Activated naive CD4-positive, alpha-beta T cell treated with anti-CD3 and anti-CD28 coated beads, Interleukin-2, amount 50 U/mL, for 72 hours (primary cell): ENCODE results near the gene TCF4. TPM values are rescaled to one million over a fixed set of nuclear protein-coding genes. Genes with fewer than 3 reads are reported as not detected.

Experiments
- ATAC-seq, 2 donors: fragments of 150-1000 bp; cut with Tn5 transposase; 2 replicates each; pipeline ENCODE4 v1.10.0; 2021; ENCODE audit warnings: mild to moderate bottlenecking in 2 of 2, moderate library complexity in 2 of 2
- DNase-seq, 2 donors: peaks; one replicate each; pipeline ENCODE4 v3.0.0; 2021 to 2022; ENCODE audit warnings: low spot score in 2 of 2
- H3K27ac Mint-ChIP-seq, 2 donors: one replicate each; pipeline ENCODE4 v1.8.0; 2022; ENCODE audit warnings: mild to moderate bottlenecking in 2 of 2, mixed read lengths in 2 of 2
- H3K36me3 Mint-ChIP-seq, 2 donors: one replicate each; pipeline ENCODE4 v1.8.0; 2022; ENCODE audit warnings: mixed read lengths in 2 of 2
- H3K9me3 Mint-ChIP-seq, 2 donors: one replicate each; pipeline ENCODE4 v1.8.0; 2022; ENCODE audit warnings: mixed read lengths in 2 of 2
- total RNA-seq, 2 donors: library from RNA; stranded (reverse); gene quantifications; one replicate each; pipeline ENCODE4 v1.2.3, GENCODE V29; 2022

The TCF4 gene
- total RNA-seq, 2 donors from 2014 or later, result 0.46 to 1.6 TPM

GRCh38 chr18:55219823-55220222, 368.2 kb downstream of the TCF4 start:
- H3K36me3 Mint-ChIP-seq, result no peaks in the 10 kb centered on the region
- H3K9me3 Mint-ChIP-seq, result peaks cover 3 to 5% of the 10 kb centered on the region in 2 donors
- DNase-seq (no peak), ATAC-seq (no peak)
- no peak overlapping the region for H3K27ac Mint-ChIP-seq

DNA sequence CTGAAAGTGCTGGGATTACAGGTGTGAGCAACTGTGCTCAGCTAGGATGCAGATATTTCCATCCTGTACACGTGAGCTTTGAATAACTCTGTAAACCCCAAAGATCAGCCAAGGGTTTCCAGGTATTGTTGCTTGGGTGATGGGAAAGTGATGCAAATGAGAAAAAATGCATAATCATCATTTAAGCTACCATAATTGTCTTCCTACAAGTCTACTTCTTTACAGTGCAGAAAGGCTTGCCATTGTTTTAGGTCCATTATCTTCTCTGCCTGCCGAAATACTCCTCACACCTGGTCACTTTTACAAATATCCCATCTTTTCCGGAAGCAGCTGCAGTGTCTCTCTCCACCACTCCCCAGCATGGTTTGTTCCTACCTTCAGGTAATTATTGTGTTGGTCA, 368.9 kb downstream of the TCF4 start:
- DNase-seq (no peak), ATAC-seq (no peak)
- Mint-ChIP-seq H3K27ac (no peak overlapping the region), H3K36me3 (no peaks in the 10 kb centered on the region), H3K9me3 (peaks cover 3 to 5% of the 10 kb centered on the region in 2 donors)

- ATAC-seq (no peak), DNase-seq (no peak)
- Mint-ChIP-seq H3K9me3 (peaks cover 3 to 5% of the 10 kb centered on the region in 2 donors), H3K27ac (no peak overlapping the region), H3K36me3 (no peaks in the 10 kb centered on the region)
These were observed 373.0 kb downstream of the TCF4 start for GRCh38 chr18:55214969-55215368.

GRCh38 chr18:55214534-55214933, 373.5 kb downstream of the TCF4 start:
- peaks cover 3 to 5% of the 10 kb centered on the region in 2 donors for H3K9me3 Mint-ChIP-seq

DNA sequence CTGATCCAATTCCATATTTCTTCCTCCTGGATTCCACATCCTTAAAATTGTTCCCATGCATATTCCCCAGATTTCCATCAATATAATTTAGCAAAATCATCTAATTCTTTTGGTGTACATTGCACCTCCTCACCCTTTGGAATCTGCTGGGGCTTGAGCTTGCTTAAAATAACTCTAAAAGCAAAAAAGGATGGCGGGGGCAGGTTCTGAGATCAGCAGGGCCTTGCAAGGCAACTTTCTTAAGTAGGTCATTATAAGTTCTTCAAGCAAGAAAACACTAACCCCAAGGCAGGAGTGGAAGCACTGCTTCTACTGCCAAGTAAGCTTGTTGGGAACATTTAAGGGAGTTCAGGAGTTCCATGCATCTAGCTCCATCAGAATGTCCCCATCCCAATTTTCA, 374.4 kb downstream of the TCF4 start:
- no peak for ATAC-seq
- Mint-ChIP-seq H3K27ac (no peak overlapping the region), H3K36me3 (no peaks in the 10 kb centered on the region), H3K9me3 (peaks cover 6 to 9% of the 10 kb centered on the region in 2 donors)
- DNase-seq, result no peak

More at GRCh38 chr18:55214534-55214933, 373.5 kb downstream of the TCF4 start:
- DNase-seq, result no peak
- Mint-ChIP-seq H3K27ac (no peak overlapping the region), H3K36me3 (no peaks in the 10 kb centered on the region)
- no peak for ATAC-seq

- ATAC-seq, result no peak
- peaks cover 12 to 15% of the 10 kb centered on the region in 2 donors for H3K9me3 Mint-ChIP-seq
- no peak for DNase-seq
- H3K27ac Mint-ChIP-seq, result no peak overlapping the region
- H3K36me3 Mint-ChIP-seq, result no peaks in the 10 kb centered on the region
These were observed 381.1 kb downstream of the TCF4 start for GRCh38 chr18:55206927-55207326.

- Mint-ChIP-seq H3K36me3 (no peaks in the 10 kb centered on the region), H3K27ac (no peak overlapping the region), H3K9me3 (peaks cover 3 to 5% of the 10 kb centered on the region in 2 donors)
- ATAC-seq, result no peak
- DNase-seq, result no peak
These were observed 385.6 kb downstream of the TCF4 start for GRCh38 chr18:55202232-55202917.

DNA sequence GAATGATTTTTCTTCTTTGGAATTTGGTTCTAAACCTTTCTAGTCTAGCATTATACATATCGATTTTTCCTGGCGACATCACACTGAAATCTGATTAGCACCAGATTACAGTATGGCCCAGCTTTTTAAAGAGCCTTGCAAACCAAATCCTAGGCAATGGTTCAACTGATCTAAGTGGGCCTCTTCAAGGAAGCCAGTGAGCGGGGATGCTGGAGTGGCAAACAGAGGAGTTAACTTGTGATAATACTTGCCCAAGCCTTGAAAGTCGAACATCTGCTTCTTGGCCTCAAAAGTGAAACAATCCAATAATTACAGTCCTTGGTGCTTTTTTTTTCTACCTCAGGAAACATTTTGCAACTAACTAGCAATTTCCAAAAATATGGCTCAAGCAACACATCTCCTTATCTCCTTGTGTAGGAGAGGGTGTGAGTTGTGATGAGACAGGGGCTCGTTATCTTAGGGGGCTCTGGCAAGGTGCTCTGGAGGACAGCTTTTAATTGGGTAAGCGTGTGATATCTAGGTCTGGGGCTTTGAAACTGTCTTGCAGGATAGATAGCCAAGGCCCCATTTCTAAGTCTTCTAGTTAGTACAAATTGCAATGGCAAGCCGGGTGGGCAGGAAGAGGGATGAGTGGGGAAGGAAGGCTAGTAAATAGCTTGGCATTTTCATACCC, 388.6 kb downstream of the TCF4 start:
- Mint-ChIP-seq H3K9me3 (peaks cover 0 to 3% of the 10 kb centered on the region in 2 donors), H3K27ac (no peak overlapping the region), H3K36me3 (no peaks in the 10 kb centered on the region)
- DNase-seq (no peak), ATAC-seq (no peak)

GRCh38 chr18:55195863-55196262, 392.1 kb downstream of the TCF4 start:
- Mint-ChIP-seq H3K36me3 (no peaks in the 10 kb centered on the region), H3K27ac (no peak overlapping the region), H3K9me3 (no peaks in the 10 kb centered on the region)
- no peak for ATAC-seq
- DNase-seq, result no peak

- DNase-seq (no peak), ATAC-seq (no peak)
- H3K9me3 Mint-ChIP-seq, result no peaks in the 10 kb centered on the region
- no peaks in the 10 kb centered on the region for H3K36me3 Mint-ChIP-seq
- no peak overlapping the region for H3K27ac Mint-ChIP-seq
These were observed 398.0 kb downstream of the TCF4 start for GRCh38 chr18:55189972-55190371.

DNA sequence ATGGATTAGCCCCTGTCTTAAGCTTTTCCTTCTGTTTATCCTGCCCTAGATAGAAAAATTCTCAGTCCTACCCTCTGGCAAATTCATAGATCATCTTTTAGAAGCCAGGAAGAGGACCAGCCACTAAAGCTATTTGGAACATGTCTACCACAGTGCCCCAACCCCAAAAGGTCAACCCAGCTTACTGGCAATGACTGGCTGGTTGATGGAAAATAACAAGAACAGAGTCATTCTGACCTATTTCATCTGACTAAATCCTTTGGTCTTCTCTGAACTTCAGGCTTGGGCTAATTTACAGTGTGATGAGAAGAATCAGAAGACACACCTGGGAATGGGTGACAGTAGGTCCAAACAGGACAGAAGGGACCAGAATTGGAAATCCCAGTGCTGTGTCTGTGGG, 401.4 kb downstream of the TCF4 start:
- DNase-seq (no peak), ATAC-seq (no peak)
- H3K9me3 Mint-ChIP-seq, result peaks cover 4 to 8% of the 10 kb centered on the region in 2 donors
- H3K36me3 Mint-ChIP-seq, result no peaks in the 10 kb centered on the region
- H3K27ac Mint-ChIP-seq, result no peak overlapping the region

GRCh38 chr18:55185391-55185790, 402.6 kb downstream of the TCF4 start:
- ATAC-seq (no peak), DNase-seq (no peak)
- Mint-ChIP-seq H3K36me3 (no peaks in the 10 kb centered on the region), H3K9me3 (peaks cover 4 to 8% of the 10 kb centered on the region in 2 donors), H3K27ac (no peak overlapping the region)

GRCh38 chr18:55179835-55180234, 408.2 kb downstream of the TCF4 start:
- H3K36me3 Mint-ChIP-seq, result no peaks in the 10 kb centered on the region
- no peak overlapping the region for H3K27ac Mint-ChIP-seq
- ATAC-seq (no peak), DNase-seq (no peak)
- peaks cover 8 to 14% of the 10 kb centered on the region in 2 donors for H3K9me3 Mint-ChIP-seq

DNA sequence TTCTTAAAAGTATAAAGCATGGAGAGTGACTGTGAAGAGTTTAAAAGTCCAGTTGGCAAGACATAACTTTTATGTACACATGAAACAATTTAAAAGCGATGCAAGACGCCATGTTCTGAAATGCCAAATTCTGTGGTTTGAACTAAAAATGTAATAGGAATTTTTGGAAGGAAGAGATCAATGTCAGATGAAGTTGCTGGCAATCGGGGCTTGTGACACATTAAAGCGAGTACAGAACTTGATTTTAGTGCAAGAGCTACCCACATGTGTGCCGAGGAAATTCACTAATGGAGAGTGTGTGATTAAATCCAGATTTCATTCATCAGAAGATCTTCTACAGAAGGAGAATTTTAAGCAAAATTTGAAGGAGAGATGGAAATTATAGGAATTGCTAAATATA, 408.6 kb downstream of the TCF4 start:
- H3K36me3 Mint-ChIP-seq, result no peaks in the 10 kb centered on the region
- DNase-seq, result no peak
- H3K9me3 Mint-ChIP-seq, result peaks cover 8 to 14% of the 10 kb centered on the region in 2 donors
- no peak for ATAC-seq
- H3K27ac Mint-ChIP-seq, result no peak overlapping the region

- Mint-ChIP-seq H3K9me3 (peaks cover 15 to 23% of the 10 kb centered on the region in 2 donors), H3K36me3 (peaks cover 0 to 8% of the 10 kb centered on the region in 2 donors), H3K27ac (no peak overlapping the region)
- no peak for ATAC-seq
- DNase-seq, result no peak
These were observed 414.7 kb downstream of the TCF4 start for GRCh38 chr18:55173291-55173690.
